ENCODE data around the gene ERC1.
"Not testable (repeated sequence)": the region's sequence is repeated elsewhere in the genome, so short reads cannot be mapped to it uniquely, and the experiment has no call there.

Gene ERC1

GRCh38 chr12:997505-997904 lies 6.5 kb downstream of the ERC1 start:
- no peak overlapping the region for H3K4me3 ChIP-seq (IDR thresholded peaks at IDR 0.05; ENCODE audit: insufficient read depth, low read depth, low read length)
- peak overlapping the region; percentile 1; the same call in 1 of the 2 replicates for H3K9ac ChIP-seq
- H3K79me2 ChIP-seq (ENCODE audit: insufficient read depth, low read depth): peaks cover 84% of the 10 kb centered on the region
- no peaks in the 10 kb centered on the region; the same call in 1 of the 2 replicates for H3K36me3 ChIP-seq (ENCODE audit: insufficient read depth)
- H3K4me2 ChIP-seq: peak overlapping the region; percentile 78
- H3K4me1 ChIP-seq (ENCODE audit: low read depth, poor library complexity, severe bottlenecking): peaks cover 72% of the 10 kb centered on the region
- peak overlapping the region; percentile 57; the same call in 1 of the 2 replicates for H3K27ac ChIP-seq
- no peak overlapping the region for H2AFZ ChIP-seq (ENCODE audit: low read depth)
- TF ChIP-seq CTCF (conservative IDR thresholded peaks at IDR 0.05; ENCODE audit: low read depth, low read length): no peak
- no peaks in the 10 kb centered on the region for H4K20me1 ChIP-seq (ENCODE audit: insufficient read depth)
- no peaks in the 10 kb centered on the region for H3K27me3 ChIP-seq (ENCODE audit: insufficient read depth, low read depth)

GRCh38 chr12:998020-998874 lies 7.2 kb downstream of the ERC1 start:
- peaks cover 64% of the 10 kb centered on the region for H3K4me1 ChIP-seq (ENCODE audit: low read depth, poor library complexity, severe bottlenecking)
- H3K27me3 ChIP-seq (ENCODE audit: insufficient read depth, low read depth): no peaks in the 10 kb centered on the region
- H3K27ac ChIP-seq: peak overlapping the region; percentile 57
- no peak overlapping the region for H3K4me3 ChIP-seq (IDR thresholded peaks at IDR 0.05; ENCODE audit: insufficient read depth, low read depth, low read length)
- H3K36me3 ChIP-seq (ENCODE audit: insufficient read depth): no peaks in the 10 kb centered on the region; the same call in 1 of the 2 replicates
- TF ChIP-seq CTCF (conservative IDR thresholded peaks at IDR 0.05; ENCODE audit: low read depth, low read length): no peak
- H3K79me2 ChIP-seq (ENCODE audit: insufficient read depth, low read depth): peaks cover 83% of the 10 kb centered on the region
- H2AFZ ChIP-seq (ENCODE audit: low read depth): no peak overlapping the region
- H3K9ac ChIP-seq: peak overlapping the region; percentile 1; the same call in 1 of the 2 replicates
- peak overlapping the region; percentile 78 for H3K4me2 ChIP-seq
- H4K20me1 ChIP-seq (ENCODE audit: insufficient read depth): no peaks in the 10 kb centered on the region

GRCh38 chr12:999736-1000135 lies 8.7 kb downstream of the ERC1 start:
- not testable (repeated sequence) for H3K27ac ChIP-seq; H4K20me1 ChIP-seq (ENCODE audit: insufficient read depth); H3K4me3 ChIP-seq (IDR thresholded peaks at IDR 0.05; ENCODE audit: insufficient read depth, low read depth, low read length); H3K36me3 ChIP-seq (ENCODE audit: insufficient read depth); H3K27me3 ChIP-seq (ENCODE audit: insufficient read depth, low read depth); H2AFZ ChIP-seq (ENCODE audit: low read depth); H3K9ac ChIP-seq
- Histone ChIP-seq H3K4me2 (peak overlapping the region; percentile 5; the same call in 1 of the 2 replicates), H3K4me1 (ENCODE audit: low read depth, poor library complexity, severe bottlenecking) (peaks cover 52% of the 10 kb centered on the region), H3K79me2 (ENCODE audit: insufficient read depth, low read depth) (peaks cover 77% of the 10 kb centered on the region)

- H4K20me1 ChIP-seq (ENCODE audit: insufficient read depth): no peaks in the 10 kb centered on the region
- TF ChIP-seq CTCF (conservative IDR thresholded peaks at IDR 0.05; ENCODE audit: low read depth, low read length): no peak
These were observed 10.5 kb downstream of the ERC1 start for GRCh38 chr12:1001507-1001906.

More at GRCh38 chr12:1001507-1001906, 10.5 kb downstream of the ERC1 start:
- no peaks in the 10 kb centered on the region; the same call in 1 of the 2 replicates for H3K36me3 ChIP-seq (ENCODE audit: insufficient read depth)
- no peak overlapping the region for H3K27ac ChIP-seq
- H3K4me3 ChIP-seq (IDR thresholded peaks at IDR 0.05; ENCODE audit: insufficient read depth, low read depth, low read length): no peak overlapping the region
- no peak overlapping the region for H2AFZ ChIP-seq (ENCODE audit: low read depth)
- no peaks in the 10 kb centered on the region for H3K27me3 ChIP-seq (ENCODE audit: insufficient read depth, low read depth)
- H3K4me1 ChIP-seq (ENCODE audit: low read depth, poor library complexity, severe bottlenecking): peaks cover 42% of the 10 kb centered on the region
- H3K4me2 ChIP-seq: no peak overlapping the region
- H3K9ac ChIP-seq: no peak overlapping the region
- peaks cover 60% of the 10 kb centered on the region for H3K79me2 ChIP-seq (ENCODE audit: insufficient read depth, low read depth)
